Small intestine (tissue), 7 donors: ENCODE results near the gene ECHDC1. TPM values are rescaled to one million over a fixed set of nuclear protein-coding genes. Genes with fewer than 3 reads are reported as not detected.

Experiments used
- DNase-seq, 2 donors: peaks; one replicate each; pipeline versions ENCODE4 v3.0.0 to v3.0.0-alpha.2; 2013
- FAIRE-seq: peaks from 2 replicates; lab custom pipeline; 2012; peaks lifted over from hg19 to GRCh38; lab: Jason Lieb, UNC
- H3K27ac ChIP-seq, 3 donors: one replicate each; pipeline ENCODE4 v1.5.1; 2013; ENCODE audit warnings: low read length in 2 of 3, mild to moderate bottlenecking in 2 of 3, control low read depth in 1 of 3, inconsistent platforms in 1 of 3, low read depth in 1 of 3, moderate library complexity in 1 of 3
- H3K27me3 ChIP-seq, 3 donors: one replicate each; pipeline ENCODE4 v1.6.1; 2013; ENCODE audit warnings: low read length in 3 of 3, inconsistent platforms in 1 of 3; ENCODE audit not compliant: control insufficient read depth in 3 of 3, insufficient read depth in 3 of 3
- H3K36me3 ChIP-seq, 3 donors: one replicate each; pipeline ENCODE4 v1.6.1; 2013; ENCODE audit warnings: low read length in 3 of 3, inconsistent platforms in 1 of 3, low read depth in 1 of 3, mild to moderate bottlenecking in 1 of 3, moderate library complexity in 1 of 3; ENCODE audit not compliant: control insufficient read depth in 3 of 3, insufficient read depth in 2 of 3
- H3K4me1 ChIP-seq, 3 donors: one replicate each; pipeline ENCODE4 v1.6.1; 2013; ENCODE audit warnings: low read length in 2 of 3, inconsistent platforms in 1 of 3, low read depth in 1 of 3, mild to moderate bottlenecking in 1 of 3, moderate library complexity in 1 of 3; ENCODE audit not compliant: control insufficient read depth in 3 of 3, insufficient read depth in 2 of 3
- H3K4me3 ChIP-seq, 3 donors: one replicate each; pipeline ENCODE4 v1.5.1; 2013; ENCODE audit warnings: low read length in 3 of 3, control low read depth in 1 of 3, inconsistent platforms in 1 of 3, low read depth in 1 of 3, mild to moderate bottlenecking in 1 of 3, moderate library complexity in 1 of 3
- H3K9me3 ChIP-seq, 2 donors: one replicate each; pipeline ENCODE4 v1.6.1; 2013; ENCODE audit warnings: low read depth in 1 of 2, low read length in 1 of 2; ENCODE audit not compliant: control insufficient read depth in 2 of 2, insufficient read depth in 1 of 2
- WGBS, 3 donors: extraction: QIAGEN DNeasy Blood & Tissue Kit; methylation state at CpG; one replicate each; pipeline ENCODE4 v1.1.7; 2013; 5-methylcytosine and 5-hydroxymethylcytosine counted together
- polyA plus RNA-seq, 4 donors: library from polyadenylated mRNA; stranded (reverse) in 3 of 4; unstranded in 1 of 4; fragments of 200-250 nt in 3 of 4; fragments of 120-200 nt in 1 of 4; gene quantifications; one replicate each; pipeline versions ENCODE4 v1.2.1 to v1.2.3, GENCODE V29; 2013
- donor health status: healthy with polysubstance abuse.
- donor health status: control.
- donor health status: control.
- donor health status: Bipolar disorder and iron deficiency.
- donor health status: healthy.

ECHDC1 gene
- polyA plus RNA-seq, 4 donors: 50.0 to 62.2 (median 60.0) TPM

DNA sequence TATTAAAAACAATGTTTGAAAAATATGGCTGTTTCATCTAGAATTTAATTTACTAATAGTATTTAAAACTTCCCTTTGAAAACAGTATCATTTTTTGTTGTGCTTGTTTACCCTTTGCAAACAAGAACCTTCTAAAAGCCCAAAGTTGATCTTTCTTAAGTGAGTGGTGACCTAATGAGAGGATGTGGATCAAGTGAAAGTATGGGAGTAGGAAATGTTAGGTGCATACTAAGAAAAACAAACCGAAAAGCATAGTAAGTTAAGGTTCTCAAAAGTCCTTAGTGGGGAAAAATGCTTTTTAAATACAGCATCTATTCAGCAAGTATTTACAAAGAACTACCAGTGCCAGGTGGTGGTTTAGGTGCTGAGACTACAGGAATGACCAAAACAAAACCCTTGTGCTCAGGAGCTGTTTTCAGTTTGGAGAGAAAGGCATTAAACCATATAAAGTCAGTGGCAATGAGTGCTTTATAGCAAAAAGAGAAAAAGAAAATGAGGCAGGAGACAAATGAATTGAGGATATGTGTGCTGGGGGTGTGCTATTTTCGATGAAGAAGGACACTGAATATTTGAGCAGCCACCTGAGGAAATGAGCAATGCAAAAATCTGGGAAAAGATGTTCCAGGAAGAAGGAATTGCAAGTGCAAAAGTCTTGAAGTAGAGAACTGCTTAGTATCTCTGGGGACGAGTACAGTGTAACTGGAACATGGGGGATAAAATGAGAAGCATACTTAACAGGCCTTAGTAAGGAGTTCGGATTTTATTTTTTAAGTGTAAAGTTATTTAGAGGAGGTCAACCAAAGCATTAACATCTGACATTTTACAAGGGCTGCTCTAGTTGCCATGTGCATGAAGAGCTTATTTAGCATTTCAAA is 52.8 kb downstream of the ECHDC1 start:
- no peak for FAIRE-seq
- Histone ChIP-seq H3K9me3 (no peaks in the 10 kb centered on the region), H3K4me1 (no peaks in the 10 kb centered on the region), H3K4me3 (no peak overlapping the region), H3K27ac (no peak overlapping the region), H3K36me3 (peaks cover 6 to 10% (median 9%) of the 10 kb centered on the region in 3 donors), H3K27me3 (no peaks in the 10 kb centered on the region)
- 84 to 88% (median 84%) methylated on average over 4 of the region's 4 CpGs for WGBS, 3 donors
- DNase-seq: no peak

DNA sequence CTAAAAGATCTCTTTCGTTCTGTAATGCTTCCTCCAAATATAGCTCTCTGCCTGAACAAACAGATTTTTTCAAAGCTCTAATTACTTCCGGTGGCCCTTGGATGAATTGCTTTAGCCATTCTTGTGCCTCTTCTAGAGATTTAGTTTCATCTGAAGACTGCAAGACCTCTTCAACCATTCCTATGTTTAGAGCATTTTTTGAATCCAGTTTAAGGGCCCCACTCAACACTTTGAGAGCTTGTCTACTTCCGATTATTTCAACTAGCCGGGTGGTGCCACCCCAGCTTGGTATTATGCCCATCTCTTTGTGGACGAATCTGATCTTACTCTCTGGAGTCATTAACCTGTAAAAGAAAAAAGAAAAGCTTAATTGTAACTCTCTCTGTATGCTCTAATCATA is 53.5 kb downstream of the ECHDC1 start:
- FAIRE-seq (no peak), DNase-seq (no peak)
- H3K36me3 ChIP-seq: peaks cover 6 to 10% (median 9%) of the 10 kb centered on the region in 3 donors
- H3K9me3 ChIP-seq: no peaks in the 10 kb centered on the region
- H3K27me3 ChIP-seq: no peaks in the 10 kb centered on the region
- H3K27ac ChIP-seq: no peak overlapping the region
- H3K4me1 ChIP-seq: no peaks in the 10 kb centered on the region
- 75 to 90% (median 86%) methylated on average over 5 of the region's 5 CpGs for WGBS, 3 donors
- no peak overlapping the region for H3K4me3 ChIP-seq

DNA sequence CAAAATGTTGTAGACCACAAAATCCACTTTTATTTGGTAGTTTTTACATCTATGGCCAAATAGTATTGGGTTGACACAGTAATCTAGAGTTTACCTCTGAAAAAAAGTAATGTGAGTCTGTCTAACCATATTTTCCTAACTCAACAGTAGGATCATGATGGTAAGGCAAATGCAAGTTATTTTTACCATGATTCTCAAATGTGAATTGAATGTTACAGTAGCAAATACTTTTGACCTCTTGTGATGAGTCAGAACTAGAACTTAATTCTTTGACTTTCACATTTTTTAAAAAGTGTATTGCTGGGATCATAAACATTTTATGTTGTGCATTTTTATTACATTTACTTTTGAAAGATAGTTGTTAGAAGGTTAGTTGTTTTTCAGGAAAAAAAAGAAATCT is 54.7 kb downstream of the ECHDC1 start:
- DNase-seq (no peak), FAIRE-seq (no peak)
- Histone ChIP-seq H3K27ac (no peak overlapping the region), H3K9me3 (no peaks in the 10 kb centered on the region), H3K27me3 (no peaks in the 10 kb centered on the region), H3K4me3 (no peak overlapping the region), H3K36me3 (peaks cover 6 to 9% (median 8%) of the 10 kb centered on the region in 3 donors), H3K4me1 (no peaks in the 10 kb centered on the region)

DNA sequence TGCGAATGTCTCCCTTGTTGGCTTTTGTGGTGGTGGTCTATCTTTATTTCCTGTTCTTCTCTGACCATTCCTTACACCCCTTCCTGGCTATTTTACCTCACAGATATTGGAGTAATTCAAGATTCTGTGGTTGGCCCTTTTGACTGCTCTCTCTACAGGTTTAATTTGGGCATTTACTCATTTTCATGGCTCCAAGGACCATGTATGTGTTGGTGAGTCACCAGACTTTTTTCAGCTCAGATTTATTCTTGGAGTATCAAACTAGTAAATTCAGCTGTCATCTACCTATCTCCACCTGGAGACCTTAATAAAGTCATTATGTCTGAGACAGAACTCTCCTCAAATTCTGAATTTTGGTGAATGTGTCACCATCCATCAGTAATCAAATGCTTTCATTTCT is 61.2 kb downstream of the ECHDC1 start:
- H3K4me1 ChIP-seq: no peaks in the 10 kb centered on the region
- H3K9me3 ChIP-seq: no peaks in the 10 kb centered on the region
- no peaks in the 10 kb centered on the region for H3K27me3 ChIP-seq
- FAIRE-seq (no peak), DNase-seq (no peak)
- 96 to 100% (median 97%) methylated on average over 1 of the region's 1 CpG for WGBS, 3 donors
- H3K36me3 ChIP-seq: peaks cover 5 to 11% (median 9%) of the 10 kb centered on the region in 3 donors
- no peak overlapping the region for H3K4me3 ChIP-seq
- H3K27ac ChIP-seq: no peak overlapping the region

DNA sequence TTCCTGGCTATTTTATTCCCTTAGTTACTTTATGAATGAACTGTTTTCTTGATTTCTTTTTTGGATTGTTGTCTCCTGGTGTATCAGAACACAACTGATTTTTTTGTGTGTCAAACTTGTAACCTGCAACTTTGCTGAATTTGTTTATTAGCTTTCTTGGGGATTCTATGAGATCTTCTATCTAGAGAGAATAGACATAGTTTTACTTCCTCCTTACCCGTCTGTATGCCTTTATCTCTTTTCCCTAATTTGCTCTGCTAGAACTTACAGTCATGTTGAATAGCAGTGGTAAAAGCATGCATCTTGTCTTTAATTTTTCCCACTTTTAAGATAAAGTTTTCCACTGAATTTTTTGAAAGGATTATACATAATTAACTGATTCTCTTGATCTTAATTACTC is 63.6 kb downstream of the ECHDC1 start:
- Histone ChIP-seq H3K4me3 (no peak overlapping the region), H3K36me3 (peaks cover 0 to 5% (median 3%) of the 10 kb centered on the region in 3 donors), H3K27ac (no peak overlapping the region), H3K4me1 (no peaks in the 10 kb centered on the region), H3K9me3 (no peaks in the 10 kb centered on the region), H3K27me3 (no peaks in the 10 kb centered on the region)
- FAIRE-seq (no peak), DNase-seq (no peak)
- WGBS, 3 donors: 44 to 59% (median 50%) methylated on average over 1 of the region's 1 CpG

DNA sequence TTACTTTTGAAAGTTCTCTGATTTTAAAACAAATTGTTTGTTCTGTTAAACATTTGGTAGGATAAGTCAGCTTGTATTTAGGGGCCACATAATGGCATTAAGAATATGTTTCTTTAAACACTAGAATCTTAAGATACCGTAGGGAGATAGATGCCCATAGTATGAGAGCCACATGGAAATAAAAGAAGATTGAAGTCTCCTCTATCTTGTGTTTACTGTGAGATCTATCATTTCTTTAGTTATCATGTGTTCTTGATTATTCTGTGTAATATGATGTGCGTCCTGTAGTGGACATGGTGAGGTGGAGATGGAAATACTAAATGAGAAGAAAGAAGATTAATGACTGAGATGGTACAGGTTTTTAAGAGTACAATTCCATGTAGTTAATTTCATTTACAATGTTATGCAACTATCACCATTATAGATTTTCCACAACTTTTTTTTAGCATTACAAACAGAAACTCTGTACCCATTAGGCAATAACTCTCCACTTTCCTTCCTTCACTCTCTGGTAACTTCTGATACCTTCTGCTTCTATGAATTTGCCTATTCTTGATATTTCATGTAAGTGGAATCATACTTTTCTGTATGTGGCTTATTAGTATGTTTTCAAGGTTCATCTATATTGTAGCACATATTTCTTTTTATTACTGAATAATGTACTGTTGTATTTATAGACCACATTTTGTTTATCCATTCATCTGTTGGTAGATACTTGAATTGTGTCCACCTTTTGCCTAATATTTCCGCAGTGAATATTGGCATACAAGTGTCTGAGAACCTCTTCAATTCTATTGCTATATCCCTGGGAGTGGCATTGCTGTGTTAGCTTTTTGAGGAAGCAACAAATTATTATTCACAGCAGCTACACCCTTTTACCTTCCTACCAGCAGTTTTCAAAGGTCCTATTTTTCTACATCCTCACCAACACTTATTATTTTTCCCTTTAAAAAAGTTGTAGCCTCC is 65.2 kb downstream of the ECHDC1 start:
- 93 to 96% (median 94%) methylated on average over 3 of the region's 3 CpGs for WGBS, 3 donors
- H3K27me3 ChIP-seq: no peaks in the 10 kb centered on the region
- H3K36me3 ChIP-seq: peaks cover 0 to 5% (median 3%) of the 10 kb centered on the region in 3 donors
- H3K27ac ChIP-seq: no peak overlapping the region
- no peaks in the 10 kb centered on the region for H3K9me3 ChIP-seq
- no peak for FAIRE-seq
- no peak for DNase-seq
- no peaks in the 10 kb centered on the region for H3K4me1 ChIP-seq
- H3K4me3 ChIP-seq: no peak overlapping the region

DNA sequence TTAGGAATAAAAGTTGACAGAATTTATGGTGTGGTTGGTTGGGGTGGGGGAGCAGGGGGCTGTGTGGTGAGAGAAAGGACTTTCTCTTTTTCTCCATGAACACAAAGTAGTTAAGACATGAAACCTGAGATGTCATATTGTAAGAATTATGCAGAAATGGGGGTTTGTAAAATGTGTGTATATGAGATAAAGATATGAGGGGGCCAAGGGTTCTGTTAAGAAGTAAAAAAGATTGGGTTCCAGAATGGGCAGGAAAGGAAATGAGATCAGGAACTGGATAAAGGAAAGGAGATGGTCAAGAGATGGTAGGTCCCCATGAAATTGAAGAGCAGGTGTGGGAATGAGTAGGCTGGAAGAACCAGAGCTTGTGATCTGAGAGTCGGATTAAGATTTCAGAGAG is 67.1 kb downstream of the ECHDC1 start:
- H3K4me1 ChIP-seq: no peaks in the 10 kb centered on the region
- no peaks in the 10 kb centered on the region for H3K9me3 ChIP-seq
- H3K27me3 ChIP-seq: no peaks in the 10 kb centered on the region
- DNase-seq (no peak), FAIRE-seq (no peak)
- H3K4me3 ChIP-seq: no peak overlapping the region
- H3K27ac ChIP-seq: no peak overlapping the region
- H3K36me3 ChIP-seq: no peaks in the 10 kb centered on the region
- WGBS, 3 donors: 95 to 100% (median 97%) methylated on average over 1 of the region's 1 CpG

DNA sequence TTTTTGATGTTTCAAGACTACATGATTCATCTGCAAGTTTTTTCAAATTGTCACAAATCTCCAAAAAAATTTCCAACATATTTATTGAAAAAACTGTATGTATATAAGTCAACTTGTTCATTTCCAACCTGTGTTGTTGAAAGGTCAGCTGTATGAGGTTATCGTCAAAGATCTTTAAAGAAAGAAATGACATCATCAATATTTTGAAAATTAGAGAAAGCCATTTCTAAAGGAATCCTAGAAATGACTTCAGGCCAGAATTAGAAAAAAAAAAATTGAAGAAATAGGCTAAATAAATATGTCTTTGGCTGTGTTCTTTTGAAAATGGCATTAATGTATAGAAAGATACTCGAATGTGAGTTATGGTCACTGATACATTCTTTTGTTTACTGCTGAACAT is 69.9 kb downstream of the ECHDC1 start:
- no peak overlapping the region for H3K4me3 ChIP-seq
- H3K27ac ChIP-seq: no peak overlapping the region
- H3K9me3 ChIP-seq: no peaks in the 10 kb centered on the region
- H3K36me3 ChIP-seq: no peaks in the 10 kb centered on the region
- DNase-seq (no peak), FAIRE-seq (peak; percentile 68)
- no peaks in the 10 kb centered on the region for H3K27me3 ChIP-seq
- peaks cover 0 to 5% (median 0%) of the 10 kb centered on the region in 3 donors for H3K4me1 ChIP-seq
- 87 to 99% (median 89%) methylated on average over 2 of the region's 2 CpGs for WGBS, 3 donors
